ENCODE measurements around the gene DAGLB.
"Not testable (repeated sequence)": the region's sequence is repeated elsewhere in the genome, so short reads cannot be mapped to it uniquely, and the experiment has no call there.

Gene DAGLB, protein sequence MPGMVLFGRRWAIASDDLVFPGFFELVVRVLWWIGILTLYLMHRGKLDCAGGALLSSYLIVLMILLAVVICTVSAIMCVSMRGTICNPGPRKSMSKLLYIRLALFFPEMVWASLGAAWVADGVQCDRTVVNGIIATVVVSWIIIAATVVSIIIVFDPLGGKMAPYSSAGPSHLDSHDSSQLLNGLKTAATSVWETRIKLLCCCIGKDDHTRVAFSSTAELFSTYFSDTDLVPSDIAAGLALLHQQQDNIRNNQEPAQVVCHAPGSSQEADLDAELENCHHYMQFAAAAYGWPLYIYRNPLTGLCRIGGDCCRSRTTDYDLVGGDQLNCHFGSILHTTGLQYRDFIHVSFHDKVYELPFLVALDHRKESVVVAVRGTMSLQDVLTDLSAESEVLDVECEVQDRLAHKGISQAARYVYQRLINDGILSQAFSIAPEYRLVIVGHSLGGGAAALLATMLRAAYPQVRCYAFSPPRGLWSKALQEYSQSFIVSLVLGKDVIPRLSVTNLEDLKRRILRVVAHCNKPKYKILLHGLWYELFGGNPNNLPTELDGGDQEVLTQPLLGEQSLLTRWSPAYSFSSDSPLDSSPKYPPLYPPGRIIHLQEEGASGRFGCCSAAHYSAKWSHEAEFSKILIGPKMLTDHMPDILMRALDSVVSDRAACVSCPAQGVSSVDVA

DNA sequence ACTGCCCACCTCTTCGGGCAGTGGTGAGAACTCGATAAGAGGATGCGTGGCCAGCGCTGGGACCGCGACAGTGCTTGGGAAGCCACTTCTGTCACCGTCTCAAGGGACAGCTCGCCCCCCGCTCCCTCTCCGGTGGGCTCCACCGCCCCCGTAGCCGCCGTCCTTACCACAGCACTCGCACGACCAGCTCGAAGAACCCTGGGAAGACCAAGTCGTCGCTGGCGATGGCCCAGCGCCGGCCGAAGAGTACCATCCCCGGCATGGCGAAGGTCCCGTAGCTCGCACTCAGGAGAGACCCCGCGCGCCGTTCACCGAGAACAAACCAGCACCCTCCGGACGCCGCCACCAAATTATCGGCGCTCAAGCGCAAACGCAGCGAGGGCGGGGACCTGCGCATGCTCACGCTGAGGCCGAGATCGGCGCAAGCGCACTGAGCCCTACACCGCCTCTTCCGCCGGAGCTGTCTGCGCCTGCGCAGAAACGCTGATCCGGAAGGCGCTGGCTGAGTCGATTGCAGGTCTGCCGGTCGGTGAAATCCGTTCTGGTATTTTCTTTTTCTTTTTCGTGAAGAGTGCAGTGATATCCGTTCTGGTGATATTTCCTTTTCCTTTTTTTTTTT lies at the start of gene DAGLB:
Gene DAGLB (minus strand): TSS at position 374 of the 619 bp plus-strand sequence. CDS start 112 bp downstream, at position 262.
- DNase-seq (ENCODE audit: low read depth in 1 of 2, low spot score in 1 of 2) = peak; percentile 93 to 95

DNA sequence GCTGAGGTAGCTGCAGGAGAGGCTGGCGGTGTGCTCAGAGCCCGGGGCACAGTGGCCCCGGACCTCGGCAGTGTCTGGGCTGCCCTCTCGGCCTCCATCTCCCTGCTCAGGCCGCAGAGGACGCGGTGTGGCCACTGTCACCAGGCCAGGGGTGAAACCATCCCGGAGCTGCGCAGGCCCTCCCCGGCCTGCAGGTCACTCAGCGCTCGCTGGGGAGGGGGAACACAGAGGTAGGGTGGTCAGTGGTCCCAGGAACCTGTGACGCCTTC lies 49.8 kb upstream of the DAGLB start:
- DNase-seq (ENCODE audit: low read depth in 1 of 2, low spot score in 1 of 2) = no peak

DNA sequence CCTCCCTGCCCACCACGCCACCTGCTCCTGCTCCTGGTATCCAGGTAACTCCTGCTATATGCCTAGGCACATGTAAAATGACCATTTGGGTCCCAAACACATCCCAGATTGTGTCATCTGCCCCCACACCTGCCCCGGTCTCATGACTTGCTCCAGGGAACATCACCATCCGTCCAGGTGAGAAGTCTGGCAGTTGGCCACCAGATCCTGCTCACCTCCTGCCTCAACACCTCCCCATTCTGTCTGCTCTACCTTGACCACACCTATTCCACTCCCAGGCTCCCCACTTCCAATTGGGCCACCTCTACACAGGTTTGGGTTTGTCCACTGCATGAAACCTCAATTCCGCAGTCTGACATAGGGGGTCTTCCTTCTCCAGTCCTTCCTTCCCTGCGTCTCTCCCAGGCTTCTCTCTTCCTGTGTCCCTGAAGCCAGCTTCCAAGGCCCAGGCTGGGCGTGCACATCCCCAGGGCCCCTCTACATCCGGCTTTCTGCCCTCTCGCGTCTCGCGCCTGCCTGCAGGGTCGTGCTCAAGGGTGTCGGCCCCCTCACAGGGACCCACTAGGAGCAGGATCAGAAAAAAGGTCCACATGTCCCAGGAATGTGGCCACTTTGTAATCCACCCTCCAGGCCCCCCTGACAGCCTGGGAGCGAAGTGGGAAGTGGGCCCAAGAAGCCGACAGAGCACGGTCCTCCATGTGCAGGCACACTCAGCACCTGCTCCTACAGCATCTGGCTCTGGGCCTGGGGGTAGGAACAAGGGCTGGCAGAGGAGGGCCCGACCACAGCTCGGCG lies 49.3 kb upstream of the DAGLB start:
- no peak for DNase-seq (ENCODE audit: low read depth in 1 of 2, low spot score in 1 of 2)

DNA sequence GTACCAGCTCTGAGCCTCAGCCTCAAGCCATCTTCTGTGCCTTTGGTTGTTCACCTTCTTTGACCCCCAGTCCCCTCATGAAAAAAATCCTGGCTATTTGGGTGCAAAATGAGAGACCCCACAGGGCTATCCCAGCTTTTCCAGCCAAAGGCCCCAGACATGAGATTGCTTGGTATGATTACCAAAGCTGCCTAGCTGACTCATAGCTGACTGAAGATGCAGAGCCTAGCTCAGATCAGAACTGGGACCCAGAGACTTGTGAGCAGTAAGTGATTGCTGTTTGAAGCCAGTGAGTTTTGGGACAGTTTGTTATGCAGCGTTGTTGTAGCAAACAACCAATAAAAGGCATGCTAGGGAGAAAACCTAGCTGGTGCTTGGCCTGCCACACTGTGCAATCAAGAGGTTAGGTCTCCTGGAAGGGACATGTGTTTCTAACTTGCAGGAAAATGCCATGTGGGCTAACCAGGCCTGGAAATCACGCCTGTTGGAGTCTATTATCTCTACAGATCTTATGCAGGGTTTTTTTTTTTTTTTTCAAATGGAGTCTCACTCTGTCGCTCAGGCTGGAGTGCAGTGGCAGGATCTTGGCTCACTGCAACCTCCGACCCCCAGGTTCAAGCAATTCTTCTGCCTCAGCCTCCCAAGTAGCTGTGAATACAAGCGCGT lies 48.0 kb upstream of the DAGLB start:
- DNase-seq (ENCODE audit: low read depth in 1 of 2, low spot score in 1 of 2) = no peak

DNA sequence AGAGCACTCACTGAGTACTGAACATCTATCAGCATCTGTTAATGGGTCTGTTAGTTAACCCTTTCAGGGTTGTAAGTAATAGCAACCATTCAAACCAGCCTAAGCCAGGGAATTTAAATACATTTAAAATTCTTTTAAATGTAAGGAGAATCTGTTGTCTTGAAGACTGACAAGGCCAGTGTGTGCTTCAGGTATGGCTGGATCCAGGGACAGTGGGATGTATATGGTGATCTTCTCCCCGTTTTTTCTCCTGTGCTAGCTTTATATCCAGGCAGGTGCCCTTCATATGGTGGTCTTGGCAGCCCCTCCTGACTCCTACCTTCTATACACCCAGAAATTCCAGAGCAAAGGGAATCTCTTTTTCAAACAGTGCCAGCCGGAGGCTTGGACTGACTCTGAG lies 46.6 kb upstream of the DAGLB start:
- no peak for DNase-seq (ENCODE audit: low read depth in 1 of 2, low spot score in 1 of 2)

DNA sequence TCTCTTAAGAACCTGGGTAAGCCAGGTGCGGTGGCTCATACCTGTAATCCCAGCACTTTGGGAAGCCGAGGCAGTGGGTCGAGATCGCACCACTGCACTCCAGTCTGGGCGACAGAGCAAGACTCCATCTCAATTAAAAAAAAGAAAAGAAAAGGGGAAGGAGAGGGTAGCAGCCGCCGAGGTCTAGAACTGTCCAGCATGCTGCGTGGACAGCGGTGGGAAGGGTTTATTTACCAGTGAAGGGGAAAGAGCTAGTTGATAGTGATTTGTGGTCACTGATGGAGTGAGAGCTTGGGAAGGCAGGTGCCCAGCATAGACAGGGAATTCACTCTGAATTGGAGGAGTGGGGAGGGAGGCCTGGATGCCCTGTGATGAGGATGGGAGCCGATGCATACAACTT lies 43.4 kb upstream of the DAGLB start:
- DNase-seq (ENCODE audit: low read depth in 1 of 2, low spot score in 1 of 2) = no peak

DNA sequence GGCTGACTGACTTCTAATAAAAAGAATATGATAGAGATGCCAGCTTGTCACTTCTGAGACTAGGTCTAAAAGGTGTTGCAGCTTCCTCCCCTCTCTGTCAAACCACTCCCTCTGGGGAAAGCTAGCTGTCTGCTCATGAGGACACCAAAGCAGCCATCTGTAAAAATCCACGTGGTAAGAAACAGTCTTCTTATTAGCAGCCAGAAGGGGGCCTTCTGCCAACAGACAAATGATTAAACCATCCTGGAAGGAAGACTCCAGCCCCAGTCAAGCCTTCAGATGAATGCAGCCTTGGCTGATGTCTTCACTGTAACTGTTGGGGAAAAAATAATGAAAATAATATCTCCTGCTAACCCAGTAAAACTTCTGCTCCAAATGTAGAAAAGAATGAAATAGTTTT lies 41.9 kb upstream of the DAGLB start:
- DNase-seq (ENCODE audit: low read depth in 1 of 2, low spot score in 1 of 2) = no peak

DNA sequence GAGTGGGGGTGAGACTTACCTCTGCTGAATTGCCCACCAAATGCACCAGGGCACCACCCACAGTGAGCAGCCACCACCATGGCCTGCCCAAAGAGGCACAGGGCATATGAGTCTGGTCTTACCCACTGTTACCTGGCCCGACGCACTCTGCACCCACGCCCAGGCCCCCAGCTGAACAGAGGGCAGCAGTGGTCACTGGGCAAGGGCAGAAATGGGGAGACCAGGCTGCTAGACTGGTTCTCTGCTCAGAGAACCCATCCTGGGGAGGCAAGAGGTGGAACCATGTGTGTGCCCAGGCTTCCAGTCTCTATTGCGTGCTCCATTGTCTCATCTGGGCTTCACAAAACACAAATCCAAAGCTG lies 39.4 kb upstream of the DAGLB start:
- DNase-seq (ENCODE audit: low read depth in 1 of 2, low spot score in 1 of 2) = no peak

DNA sequence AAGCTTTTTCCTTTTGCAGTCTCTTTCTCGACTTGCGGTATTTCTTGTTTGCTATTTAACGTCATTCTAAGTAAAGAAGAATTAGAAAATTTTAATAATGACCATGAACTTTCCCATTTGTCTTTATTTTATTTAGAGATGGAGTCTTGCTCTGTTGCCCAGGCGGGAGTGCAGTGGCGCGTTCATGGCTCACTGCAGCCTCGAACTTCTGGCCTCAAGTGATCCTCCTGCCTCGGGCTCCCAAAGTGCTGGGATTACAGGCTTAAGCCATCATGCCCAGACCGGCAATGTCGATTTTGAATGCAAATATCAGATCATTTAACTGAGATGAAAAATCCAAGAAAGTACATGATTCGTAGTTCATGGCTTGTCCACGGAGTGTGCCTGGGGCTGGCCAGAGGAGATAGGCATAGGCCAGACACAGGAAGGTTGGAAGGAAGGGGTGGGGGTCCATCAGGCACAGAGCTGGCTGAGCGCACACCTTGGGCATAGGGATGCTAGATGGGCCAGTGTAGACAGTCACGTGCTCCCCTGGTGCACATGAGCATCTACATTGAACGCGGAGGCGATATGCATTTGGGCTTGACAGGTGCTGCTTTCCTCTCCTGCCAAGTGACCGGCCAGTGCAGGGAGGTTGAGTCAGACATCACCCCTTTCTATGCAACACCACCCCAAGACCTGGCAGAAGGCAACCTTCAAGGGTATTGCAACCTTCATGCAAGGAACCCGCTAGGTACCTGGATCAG lies 38.9 kb upstream of the DAGLB start:
- DNase-seq (ENCODE audit: low read depth in 1 of 2, low spot score in 1 of 2) = no peak

DNA sequence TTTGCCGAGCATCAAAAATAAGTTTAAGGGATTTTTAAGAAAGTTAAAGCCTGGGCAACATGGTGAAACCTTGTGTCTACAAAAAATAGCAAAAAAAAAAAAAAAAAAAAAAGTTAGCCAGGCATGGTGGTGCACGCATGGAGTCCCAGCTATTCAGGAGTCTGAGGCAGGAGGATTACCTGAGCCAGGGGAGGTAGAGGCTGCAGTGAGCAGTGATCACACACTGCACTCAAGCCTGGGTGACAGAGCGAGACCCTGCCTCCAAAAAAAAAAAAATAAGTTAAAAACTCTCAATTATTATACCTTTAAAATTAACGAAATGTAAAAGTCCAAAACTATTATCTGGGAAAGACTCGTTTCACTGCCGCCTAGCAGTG lies 35.0 kb upstream of the DAGLB start:
- no peak for DNase-seq (ENCODE audit: low read depth in 1 of 2, low spot score in 1 of 2)

DNA sequence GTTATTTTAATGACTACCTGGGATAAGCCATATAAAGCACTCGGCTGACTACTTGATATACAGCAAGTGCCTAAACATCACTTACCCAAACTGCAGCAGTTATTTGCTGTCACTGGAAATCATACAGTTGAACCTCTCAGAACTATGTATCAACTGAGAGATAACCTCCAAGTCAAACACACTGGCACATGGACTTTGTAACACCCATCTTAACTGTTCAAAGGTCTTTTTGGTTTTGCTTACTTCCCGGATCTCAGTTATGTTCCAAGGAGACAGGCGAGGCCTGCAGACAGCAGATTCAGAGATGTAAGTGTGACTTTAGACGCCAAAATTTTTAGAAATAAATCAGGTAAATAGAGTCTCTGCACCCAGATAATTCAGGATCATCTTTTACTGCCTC lies 34.6 kb upstream of the DAGLB start:
- DNase-seq (ENCODE audit: low read depth in 1 of 2, low spot score in 1 of 2) = no peak

DNA sequence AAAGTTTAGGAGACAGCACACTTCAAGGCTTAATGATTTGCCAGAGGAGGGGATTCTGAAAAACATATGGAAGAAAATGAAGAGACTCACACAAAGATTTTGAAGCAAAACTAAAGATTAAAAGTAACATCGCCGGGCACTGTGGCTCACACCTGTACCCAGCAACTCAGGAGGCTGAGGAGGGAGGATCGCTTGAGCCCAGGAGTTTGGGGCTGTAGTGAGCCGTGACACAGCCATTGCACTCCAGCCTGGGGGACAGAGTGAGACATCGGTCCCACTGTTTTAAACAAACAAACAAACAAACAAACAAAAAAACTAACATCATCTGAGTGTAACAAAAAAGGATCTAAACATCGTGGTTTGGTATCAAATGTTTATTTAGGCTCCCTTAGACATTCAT lies 33.7 kb upstream of the DAGLB start:
- no peak for DNase-seq (ENCODE audit: low read depth in 1 of 2, low spot score in 1 of 2)

DNA sequence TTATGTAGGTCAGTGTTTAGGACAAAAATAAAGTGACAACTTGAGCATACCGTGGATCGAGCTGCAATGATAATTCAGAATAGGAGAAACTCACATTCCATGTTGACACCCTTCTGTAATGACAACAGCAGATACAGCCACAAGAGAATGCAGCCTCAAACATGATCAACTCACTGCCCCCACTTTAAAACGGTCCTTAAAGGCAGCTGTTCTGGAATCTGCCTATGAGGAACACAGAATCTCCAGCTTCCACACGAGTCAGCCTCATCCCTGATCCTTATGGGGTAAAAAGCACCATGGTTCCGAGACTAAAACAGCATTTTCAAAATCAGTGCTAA lies 32.5 kb upstream of the DAGLB start:
- no peak for DNase-seq (ENCODE audit: low read depth in 1 of 2, low spot score in 1 of 2)

DNA sequence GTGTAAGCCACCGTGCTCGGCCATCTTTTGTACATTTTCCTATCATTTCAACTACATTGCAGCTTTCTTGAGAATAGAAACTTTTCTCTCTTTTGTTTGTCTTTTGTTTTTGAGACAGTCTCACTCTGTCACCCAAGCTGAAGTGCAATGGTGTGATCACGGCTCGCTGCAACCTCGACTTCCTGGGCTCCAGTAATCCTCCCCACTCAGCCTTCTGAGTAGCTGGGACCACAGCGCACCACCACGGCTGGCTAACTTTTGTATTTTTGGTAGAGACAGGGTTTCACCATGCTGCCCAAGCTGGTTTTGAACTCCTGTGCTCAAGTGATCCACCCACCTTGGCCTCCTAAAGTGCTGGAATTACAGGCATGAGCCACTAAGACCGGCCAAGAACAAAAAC lies 31.3 kb upstream of the DAGLB start:
- DNase-seq (ENCODE audit: low read depth in 1 of 2, low spot score in 1 of 2) = no peak

DNA sequence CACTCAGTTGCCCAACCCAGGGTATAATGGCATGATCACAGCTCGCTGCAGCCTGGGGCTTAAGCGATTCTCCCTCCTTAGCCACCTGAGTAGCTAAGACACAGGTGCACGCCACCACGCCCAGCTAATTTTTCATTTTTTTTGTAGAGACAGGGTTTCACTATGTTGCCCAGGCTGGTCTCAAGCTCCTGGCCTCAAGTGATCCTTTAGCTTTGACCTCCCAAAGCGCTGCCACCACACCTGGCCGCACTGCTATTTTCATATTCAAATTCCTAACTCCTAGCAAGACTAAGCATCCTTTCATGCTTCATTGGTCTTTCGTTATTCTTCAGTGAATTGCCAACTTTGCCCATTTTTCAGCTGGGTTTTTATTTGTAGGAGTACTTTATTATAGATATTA lies 30.4 kb upstream of the DAGLB start:
- no peak for DNase-seq (ENCODE audit: low read depth in 1 of 2, low spot score in 1 of 2)

DNA sequence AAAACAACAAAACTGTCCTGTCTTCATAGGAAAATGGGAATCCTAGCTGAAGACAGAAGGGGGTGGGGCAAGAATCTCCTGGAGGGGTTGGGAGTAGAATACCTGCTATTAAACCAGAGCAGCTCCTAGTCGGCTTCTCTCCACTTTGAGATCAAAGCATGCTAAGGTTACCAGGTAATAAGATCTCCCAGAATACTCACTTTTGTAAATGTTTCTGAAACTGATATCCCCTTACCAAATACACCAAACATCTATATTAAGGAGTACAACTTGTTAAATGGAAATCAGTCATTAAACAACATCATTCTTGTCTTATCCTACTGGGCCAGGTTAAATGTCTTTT lies 29.5 kb upstream of the DAGLB start:
- DNase-seq (ENCODE audit: low read depth in 1 of 2, low spot score in 1 of 2) = no peak

DNA sequence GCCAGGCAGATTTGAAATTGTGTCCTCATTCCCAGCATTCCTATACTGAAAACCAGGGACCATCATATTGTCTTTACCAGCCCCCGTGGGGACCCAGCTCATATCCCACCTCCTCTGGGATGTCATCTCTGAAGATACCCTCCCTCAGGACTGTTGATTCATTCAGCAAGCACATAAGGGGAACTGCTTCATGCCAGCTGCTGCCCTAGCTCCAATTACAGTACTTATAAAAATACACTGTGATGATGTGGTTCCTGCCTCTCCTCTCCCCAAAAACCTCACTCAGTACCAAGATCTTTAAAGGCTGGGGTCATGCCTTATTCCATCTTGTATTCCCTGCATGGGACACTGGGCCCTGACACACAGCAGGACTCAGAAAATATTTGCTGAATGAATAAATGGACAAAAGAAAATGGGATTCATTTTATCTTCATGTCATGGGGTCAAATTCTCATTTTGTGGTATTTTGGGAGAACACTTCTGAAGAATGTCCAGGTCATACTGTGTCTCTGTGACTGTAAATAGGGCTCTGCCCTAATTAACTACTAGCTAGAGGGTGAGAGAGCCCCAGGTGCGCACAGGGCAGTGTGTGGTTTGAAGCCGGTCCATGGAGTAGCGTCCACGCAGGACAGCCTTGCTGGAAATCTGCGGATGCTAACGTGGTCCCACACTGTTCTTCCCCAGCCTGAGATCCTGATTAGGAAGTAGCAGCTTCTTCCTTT lies 29.0 kb upstream of the DAGLB start:
- no peak for DNase-seq (ENCODE audit: low read depth in 1 of 2, low spot score in 1 of 2)

DNA sequence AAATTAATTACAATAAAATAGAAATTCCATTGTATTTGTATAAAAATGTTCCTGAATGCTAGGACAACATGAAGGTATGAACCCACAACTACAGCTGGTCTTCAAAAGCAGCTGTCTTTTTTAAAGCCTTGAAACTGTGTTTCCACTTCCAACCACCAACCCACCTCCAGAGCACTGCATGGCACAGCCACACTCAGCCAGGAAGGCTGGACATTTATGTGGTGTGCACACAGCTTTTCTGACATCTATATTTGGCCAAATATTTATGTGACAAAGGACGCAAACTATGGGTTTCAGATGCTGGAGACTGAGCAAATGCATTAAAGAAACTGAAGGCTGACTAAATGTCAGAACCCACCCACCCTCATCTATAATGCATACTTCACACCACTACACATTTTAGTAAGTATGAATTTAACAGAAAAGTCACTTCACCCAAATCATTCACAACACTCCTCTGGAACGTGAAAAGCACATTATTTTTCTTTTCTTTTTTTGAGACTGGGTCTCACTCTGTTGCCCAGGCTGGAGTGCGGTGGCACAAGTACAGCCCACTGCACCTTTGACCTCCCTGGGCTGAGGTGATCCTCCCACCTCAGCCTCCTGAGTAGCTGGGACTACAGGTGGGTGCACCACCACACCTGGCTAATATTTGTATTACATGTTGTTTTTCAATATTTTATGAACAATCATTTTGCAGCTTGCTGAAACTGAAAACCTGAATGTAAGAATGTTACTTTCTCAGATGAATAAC lies 27.9 kb upstream of the DAGLB start:
- no peak for DNase-seq (ENCODE audit: low read depth in 1 of 2, low spot score in 1 of 2)

DNA sequence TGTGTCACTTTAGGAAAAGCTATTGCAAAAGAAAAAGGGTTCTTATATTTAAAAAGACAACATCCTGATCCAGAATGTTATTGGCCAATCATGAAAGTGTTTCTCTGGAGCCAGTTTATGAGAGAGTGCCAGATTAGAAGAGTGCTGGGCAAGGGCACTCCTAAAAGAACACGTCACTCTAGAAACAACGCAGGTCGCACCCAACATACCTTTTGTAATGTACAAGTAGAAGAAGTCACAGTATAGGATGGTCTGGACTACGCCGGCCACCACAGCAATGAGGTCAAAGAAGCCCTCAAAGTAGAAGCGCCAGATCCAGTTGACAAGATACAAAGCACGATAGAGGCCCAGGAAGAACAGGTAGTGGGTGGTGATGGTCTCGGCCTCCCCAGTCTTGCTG lies 18.1 kb upstream of the DAGLB start:
- no peak for DNase-seq (ENCODE audit: low read depth in 1 of 2, low spot score in 1 of 2)

DNA sequence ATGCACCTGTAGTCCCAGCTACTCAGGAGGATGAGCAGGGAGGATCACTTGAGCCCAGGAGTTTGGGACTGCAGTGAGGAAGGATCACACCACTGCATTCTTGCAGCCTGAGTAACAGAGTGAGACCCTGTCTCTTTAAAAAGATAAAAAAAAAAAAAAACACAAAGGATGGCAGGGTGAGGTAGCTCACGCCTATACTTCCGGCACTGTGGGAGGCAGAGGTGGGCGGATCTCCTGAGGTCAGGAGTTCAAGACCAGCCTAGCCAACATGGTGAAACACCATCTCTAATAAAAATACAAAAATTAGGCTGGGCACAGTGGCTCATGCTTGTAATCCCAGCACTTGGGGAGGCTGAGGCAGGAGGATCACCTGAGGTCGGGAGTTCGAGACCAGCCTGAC lies 15.9 kb upstream of the DAGLB start:
- DNase-seq (ENCODE audit: low read depth in 1 of 2, low spot score in 1 of 2) = not testable (repeated sequence)

Measured in activated CD4-positive, alpha-beta T cell treated with anti-CD3 and anti-CD28 coated beads, Interleukin-2, amount 50 U/mL, for 24 hours (primary cell).